OCI-LY1 (cell line): ENCODE data around the gene ADAM19.

Experiments used
- CTCF ChIP-seq: fragments of 200-600 bp; sonication (generic), shearing (Covaris generic); IDR thresholded peaks from 2 replicates; pipeline ENCODE4 v1.5.1; 2017; ENCODE audit warnings: mild to moderate bottlenecking, antibody characterized with exemption, low read length, moderate library complexity, mixed read lengths
- EZH2 ChIP-seq: fragments of 200-600 bp; sonication (generic), shearing (Covaris generic); IDR thresholded peaks from 2 replicates; pipeline ENCODE4 v1.8.0; 2017; ENCODE audit warnings: borderline replicate concordance, mixed run types, mild to moderate bottlenecking, antibody characterized with exemption, low read length, moderate library complexity, mixed read lengths

GRCh38 chr5:157552650-157553049 is 22.9 kb downstream of the ADAM19 start:
- TF ChIP-seq EZH2: no peak
- no peak for TF ChIP-seq CTCF
